MM.1S (cell line): ENCODE data around the gene ASMTL.

Experiments used
- DNase-seq: peaks from one replicate; pipeline ENCODE4 v3.0.0-alpha.2; 2015
- H2AFZ ChIP-seq: fragments of 300-600 bp; sonication (generic); 2 replicates; pipeline ENCODE4 v1.6.0; 2016; ENCODE audit warnings: antibody characterized with exemption, low read length
- H3F3A ChIP-seq: fragments of 300-600 bp; sonication (generic); 2 replicates; pipeline ENCODE4 v1.6.1; 2016; ENCODE audit warnings: mild to moderate bottlenecking, antibody characterized with exemption, low read length, moderate library complexity, mixed read lengths; ENCODE audit not compliant: insufficient read depth
- H3K27ac ChIP-seq: fragments of 300-600 bp; sonication (generic); 2 replicates; pipeline ENCODE4 v1.5.1; 2016; ENCODE audit warnings: mild to moderate bottlenecking, low read length
- H3K27me3 ChIP-seq: fragments of 300-600 bp; sonication (generic); replicated peaks from 2 replicates; pipeline ENCODE4 v1.6.0; 2016; ENCODE audit warnings: low read length; ENCODE audit not compliant: insufficient read depth
- H3K36me3 ChIP-seq: fragments of 300-600 bp; sonication (generic); replicated peaks from 2 replicates; pipeline ENCODE4 v1.6.1; 2016; ENCODE audit warnings: mild to moderate bottlenecking, low read length, mixed read lengths; ENCODE audit not compliant: insufficient read depth
- H3K4me1 ChIP-seq: fragments of 300-600 bp; sonication (generic); 2 replicates; pipeline ENCODE4 v1.6.1; 2016; ENCODE audit warnings: low read length, mixed read lengths
- H3K4me2 ChIP-seq: fragments of 300-600 bp; sonication (generic); 2 replicates; pipeline ENCODE4 v1.6.0; 2016; ENCODE audit warnings: low read depth, low read length
- H3K4me3 ChIP-seq: fragments of 300-600 bp; sonication (generic); 2 replicates; pipeline ENCODE4 v1.5.1; 2016; ENCODE audit warnings: low read length, mixed read lengths
- H3K79me2 ChIP-seq: fragments of 300-600 bp; sonication (generic); 2 replicates; pipeline ENCODE4 v1.6.1; 2016; ENCODE audit warnings: mixed run types, low read length, mixed read lengths
- H3K9ac ChIP-seq: fragments of 300-600 bp; sonication (generic); 2 replicates; pipeline ENCODE4 v1.6.1; 2016; ENCODE audit warnings: low read length, mixed read lengths
- H3K9me2 ChIP-seq: fragments of 300-600 bp; sonication (generic); replicated peaks from 2 replicates; pipeline ENCODE4 v1.6.1; 2016; ENCODE audit warnings: mild to moderate bottlenecking, low read length, mixed read lengths; ENCODE audit not compliant: insufficient read depth
- H3K9me3 ChIP-seq: fragments of 300-600 bp; sonication (generic); replicated peaks from 2 replicates; pipeline ENCODE4 v1.6.1; 2016; ENCODE audit warnings: mild to moderate bottlenecking, low read length, mixed read lengths; ENCODE audit not compliant: insufficient read depth
- H4K20me1 ChIP-seq: fragments of 300-600 bp; sonication (generic); 2 replicates; pipeline ENCODE4 v1.6.1; 2016; ENCODE audit warnings: mild to moderate bottlenecking, low read length, moderate library complexity, mixed read lengths; ENCODE audit not compliant: insufficient read depth
- EZH2 ChIP-seq: fragments of 300-600 bp; sonication (generic); optimal IDR thresholded peaks from 2 replicates; pipeline ENCODE3; 2017; ENCODE audit warnings: low read depth, mild to moderate bottlenecking, antibody characterized with exemption, low read length, mixed read lengths
- EZH2phosphoT487 ChIP-seq: fragments of 300-600 bp; sonication (generic); IDR thresholded peaks from 2 replicates; pipeline ENCODE4 v1.6.1; 2018; ENCODE audit warnings: antibody characterized with exemption, low read length
- TF ChIP-seq, protein P1 (sequence below): fragments of 300-600 bp; sonication (generic); IDR thresholded peaks from 2 replicates; pipeline ENCODE4 v1.5.1; 2016; ENCODE audit warnings: antibody characterized with exemption, low read length, mixed read lengths

The ASMTL gene

DNA sequence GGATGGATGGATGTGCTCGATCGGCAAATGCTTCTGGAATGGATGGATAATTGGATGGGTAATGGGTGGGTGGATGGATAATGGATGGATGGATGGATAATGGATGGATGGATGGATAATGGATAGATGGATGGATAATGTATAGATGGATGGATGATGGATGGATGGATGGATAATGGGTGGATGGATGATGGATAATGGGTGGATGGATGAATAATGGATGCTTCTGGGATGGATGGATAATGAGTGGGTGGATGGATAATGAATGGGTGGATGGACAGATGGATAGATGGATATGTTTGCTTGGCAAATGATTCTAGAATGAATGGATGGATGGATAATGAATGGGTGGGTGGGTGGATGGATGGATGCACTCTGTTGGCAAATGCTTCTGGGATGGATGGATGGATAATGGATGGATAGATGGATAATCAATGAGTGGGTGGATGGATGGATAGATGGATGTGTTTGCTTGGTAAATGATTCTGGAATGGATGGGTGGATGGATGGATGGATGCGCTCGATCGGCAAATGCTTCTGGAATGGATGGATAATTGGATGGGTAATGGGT, 57.0 kb downstream of the ASMTL start:
- Histone ChIP-seq H3K4me3 (no peak overlapping the region), H4K20me1 (peaks cover 6% of the 10 kb centered on the region; the same call in 1 of the 2 replicates), H3K27me3 (no peaks in the 10 kb centered on the region), H3K36me3 (no peaks in the 10 kb centered on the region; the same call in 1 of the 2 replicates), H3K27ac (no peak overlapping the region), H3K9me2 (no peaks in the 10 kb centered on the region), H2AFZ (no peak overlapping the region), H3K4me1 (no peaks in the 10 kb centered on the region), H3F3A (peaks cover 5% of the 10 kb centered on the region; the same call in 1 of the 2 replicates), H3K79me2 (peaks cover 42% of the 10 kb centered on the region), H3K9ac (no peak overlapping the region), H3K4me2 (no peak overlapping the region), H3K9me3 (no peaks in the 10 kb centered on the region)
- TF ChIP-seq EZH2 (no peak), EZH2phosphoT487 (no peak)
- TF ChIP-seq, protein P1, sequence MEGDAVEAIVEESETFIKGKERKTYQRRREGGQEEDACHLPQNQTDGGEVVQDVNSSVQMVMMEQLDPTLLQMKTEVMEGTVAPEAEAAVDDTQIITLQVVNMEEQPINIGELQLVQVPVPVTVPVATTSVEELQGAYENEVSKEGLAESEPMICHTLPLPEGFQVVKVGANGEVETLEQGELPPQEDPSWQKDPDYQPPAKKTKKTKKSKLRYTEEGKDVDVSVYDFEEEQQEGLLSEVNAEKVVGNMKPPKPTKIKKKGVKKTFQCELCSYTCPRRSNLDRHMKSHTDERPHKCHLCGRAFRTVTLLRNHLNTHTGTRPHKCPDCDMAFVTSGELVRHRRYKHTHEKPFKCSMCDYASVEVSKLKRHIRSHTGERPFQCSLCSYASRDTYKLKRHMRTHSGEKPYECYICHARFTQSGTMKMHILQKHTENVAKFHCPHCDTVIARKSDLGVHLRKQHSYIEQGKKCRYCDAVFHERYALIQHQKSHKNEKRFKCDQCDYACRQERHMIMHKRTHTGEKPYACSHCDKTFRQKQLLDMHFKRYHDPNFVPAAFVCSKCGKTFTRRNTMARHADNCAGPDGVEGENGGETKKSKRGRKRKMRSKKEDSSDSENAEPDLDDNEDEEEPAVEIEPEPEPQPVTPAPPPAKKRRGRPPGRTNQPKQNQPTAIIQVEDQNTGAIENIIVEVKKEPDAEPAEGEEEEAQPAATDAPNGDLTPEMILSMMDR: no peak
- DNase-seq: no peak

DNA sequence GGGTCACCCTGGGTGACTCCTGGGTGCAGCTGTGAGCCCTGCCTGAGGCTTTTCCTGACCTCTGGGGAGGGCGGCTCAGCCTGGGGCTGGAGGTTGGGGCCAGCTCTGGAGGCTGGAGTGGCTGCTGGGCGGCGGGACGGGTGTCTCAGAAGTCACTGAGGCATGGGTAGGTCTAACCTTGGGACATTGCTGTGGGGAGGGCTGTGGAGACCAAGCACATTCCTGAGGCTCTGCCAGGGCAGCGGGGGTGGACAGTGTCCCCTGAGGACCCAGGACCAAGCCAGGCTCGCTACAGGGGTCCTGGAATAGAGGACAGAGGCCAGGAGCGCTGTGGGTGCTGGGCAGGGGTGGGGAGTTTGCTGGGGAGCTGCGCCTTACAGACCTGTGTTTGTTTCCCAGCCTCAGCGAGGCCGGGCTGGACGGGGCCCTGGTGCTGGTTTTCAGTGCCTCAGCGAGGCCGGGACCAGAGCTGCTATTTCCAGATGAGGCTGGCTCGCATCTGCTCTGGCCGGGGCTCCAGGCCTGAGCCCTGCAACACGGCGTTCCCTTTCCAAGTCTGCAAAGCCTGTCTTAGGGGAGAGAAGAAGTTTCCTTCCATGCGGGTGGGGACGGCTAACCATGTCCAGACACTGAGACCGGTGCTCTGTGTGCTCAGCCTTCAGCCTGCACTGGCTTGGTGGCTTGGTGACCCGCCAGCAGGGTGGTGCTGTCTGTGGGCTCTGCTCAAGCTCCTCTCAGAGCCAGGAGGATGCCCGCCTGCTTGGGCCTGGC, 57.8 kb downstream of the ASMTL start:
- Histone ChIP-seq H3K9me2 (no peaks in the 10 kb centered on the region), H3K27ac (no peak overlapping the region), H3K27me3 (no peaks in the 10 kb centered on the region), H3K9me3 (no peaks in the 10 kb centered on the region), H3K4me2 (no peak overlapping the region), H2AFZ (no peak overlapping the region), H4K20me1 (peaks cover 14% of the 10 kb centered on the region; the same call in 1 of the 2 replicates), H3K9ac (no peak overlapping the region), H3F3A (peaks cover 5% of the 10 kb centered on the region; the same call in 1 of the 2 replicates), H3K79me2 (peaks cover 50% of the 10 kb centered on the region), H3K4me1 (no peaks in the 10 kb centered on the region), H3K36me3 (no peaks in the 10 kb centered on the region; the same call in 1 of the 2 replicates), H3K4me3 (no peak overlapping the region)
- no peak for DNase-seq
- TF ChIP-seq EZH2phosphoT487: no peak
- no peak for TF ChIP-seq EZH2
- TF ChIP-seq, protein P1: no peak

DNA sequence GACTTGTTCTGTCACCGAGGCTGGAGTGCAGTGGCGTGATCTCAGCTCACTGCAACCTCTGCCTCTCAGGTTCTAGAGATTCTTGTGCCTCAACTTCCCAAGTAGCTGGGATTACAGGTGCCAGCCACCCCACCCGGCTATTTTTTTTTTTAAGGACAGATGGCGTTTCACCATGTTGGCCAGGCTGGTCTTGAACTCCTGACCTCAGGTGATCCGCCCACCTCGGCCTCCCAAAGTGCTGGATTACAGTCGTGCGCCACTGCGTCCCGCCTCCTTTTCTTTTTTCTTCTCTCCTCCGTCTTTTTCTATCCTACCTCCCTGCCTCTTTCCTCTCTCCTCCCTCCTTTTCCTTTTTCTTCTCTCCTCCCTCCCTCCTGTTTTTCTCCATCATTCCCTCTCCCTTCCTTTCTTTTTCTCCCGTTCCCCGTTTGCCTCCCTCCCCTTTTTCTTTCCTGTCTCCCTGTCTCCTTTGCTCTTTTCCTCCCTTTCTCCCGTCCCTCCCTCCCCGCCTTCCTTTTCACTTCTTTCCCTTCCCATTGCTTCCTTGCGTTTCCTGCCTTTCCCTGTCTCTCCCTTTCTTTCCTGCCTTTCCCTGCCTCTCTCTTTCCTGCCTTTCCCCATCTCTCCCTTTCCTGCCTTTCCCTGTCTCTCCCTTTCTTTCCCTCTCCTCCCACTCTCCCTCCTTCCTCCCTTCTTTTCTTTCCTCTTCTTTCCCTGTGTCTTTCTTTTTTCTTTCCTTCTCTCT, 58.7 kb downstream of the ASMTL start:
- Histone ChIP-seq H3K36me3 (no peaks in the 10 kb centered on the region; the same call in 1 of the 2 replicates), H3K4me3 (no peak overlapping the region), H3K9ac (no peak overlapping the region)

More for the DNA sequence above, 58.7 kb downstream of the ASMTL start:
- TF ChIP-seq EZH2phosphoT487: no peak
- TF ChIP-seq, protein P1: no peak
- Histone ChIP-seq H3F3A (peaks cover 9% of the 10 kb centered on the region), H3K9me2 (no peaks in the 10 kb centered on the region), H3K79me2 (peaks cover 58% of the 10 kb centered on the region), H3K27me3 (no peaks in the 10 kb centered on the region), H3K9me3 (no peaks in the 10 kb centered on the region), H3K27ac (no peak overlapping the region), H3K4me2 (no peak overlapping the region; the same call in 1 of the 2 replicates), H2AFZ (no peak overlapping the region), H3K4me1 (no peaks in the 10 kb centered on the region), H4K20me1 (peaks cover 23% of the 10 kb centered on the region; the same call in 1 of the 2 replicates)
- no peak for DNase-seq
